ENCODE results near the gene CUL9.

CUL9 gene

DNA sequence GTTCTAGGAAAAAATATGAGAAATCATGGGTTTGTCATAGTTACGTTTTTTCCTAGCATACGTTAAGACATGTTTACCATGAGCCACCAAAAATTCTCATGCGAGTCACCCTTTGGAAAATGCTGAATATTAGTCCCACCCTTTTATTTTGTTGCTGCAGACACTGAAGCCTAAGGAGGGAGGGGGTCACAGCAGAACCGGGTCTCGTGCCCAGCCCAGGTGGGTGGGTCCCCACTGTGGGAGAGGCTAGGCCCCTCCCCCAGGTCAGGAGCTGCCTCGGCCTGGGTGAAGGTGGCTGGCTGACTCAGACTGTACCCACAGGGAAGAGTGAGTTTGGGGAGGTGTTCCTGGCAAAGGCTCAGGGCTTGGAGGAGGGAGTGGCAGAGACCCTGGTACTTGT lies 37.1 kb upstream of the CUL9 start:
- TF ChIP-seq, protein P1, sequence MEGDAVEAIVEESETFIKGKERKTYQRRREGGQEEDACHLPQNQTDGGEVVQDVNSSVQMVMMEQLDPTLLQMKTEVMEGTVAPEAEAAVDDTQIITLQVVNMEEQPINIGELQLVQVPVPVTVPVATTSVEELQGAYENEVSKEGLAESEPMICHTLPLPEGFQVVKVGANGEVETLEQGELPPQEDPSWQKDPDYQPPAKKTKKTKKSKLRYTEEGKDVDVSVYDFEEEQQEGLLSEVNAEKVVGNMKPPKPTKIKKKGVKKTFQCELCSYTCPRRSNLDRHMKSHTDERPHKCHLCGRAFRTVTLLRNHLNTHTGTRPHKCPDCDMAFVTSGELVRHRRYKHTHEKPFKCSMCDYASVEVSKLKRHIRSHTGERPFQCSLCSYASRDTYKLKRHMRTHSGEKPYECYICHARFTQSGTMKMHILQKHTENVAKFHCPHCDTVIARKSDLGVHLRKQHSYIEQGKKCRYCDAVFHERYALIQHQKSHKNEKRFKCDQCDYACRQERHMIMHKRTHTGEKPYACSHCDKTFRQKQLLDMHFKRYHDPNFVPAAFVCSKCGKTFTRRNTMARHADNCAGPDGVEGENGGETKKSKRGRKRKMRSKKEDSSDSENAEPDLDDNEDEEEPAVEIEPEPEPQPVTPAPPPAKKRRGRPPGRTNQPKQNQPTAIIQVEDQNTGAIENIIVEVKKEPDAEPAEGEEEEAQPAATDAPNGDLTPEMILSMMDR (IDR thresholded peaks at IDR 0.05; ENCODE audit: insufficient read depth, low read length, poor library complexity, severe bottlenecking), result no peak
- no peaks in the 10 kb centered on the region for H3K36me3 ChIP-seq (ENCODE audit: control insufficient read depth, insufficient read depth, low read length)
- no peaks in the 10 kb centered on the region for H3K27me3 ChIP-seq (replicated peaks; ENCODE audit: control insufficient read depth, insufficient read depth, low read length)
- DNase-seq (ENCODE audit: extremely low read depth, insufficient read length), result no peak
- H3K4me3 ChIP-seq (replicated peaks; ENCODE audit: low read depth, low read length), result no peak overlapping the region

DNA sequence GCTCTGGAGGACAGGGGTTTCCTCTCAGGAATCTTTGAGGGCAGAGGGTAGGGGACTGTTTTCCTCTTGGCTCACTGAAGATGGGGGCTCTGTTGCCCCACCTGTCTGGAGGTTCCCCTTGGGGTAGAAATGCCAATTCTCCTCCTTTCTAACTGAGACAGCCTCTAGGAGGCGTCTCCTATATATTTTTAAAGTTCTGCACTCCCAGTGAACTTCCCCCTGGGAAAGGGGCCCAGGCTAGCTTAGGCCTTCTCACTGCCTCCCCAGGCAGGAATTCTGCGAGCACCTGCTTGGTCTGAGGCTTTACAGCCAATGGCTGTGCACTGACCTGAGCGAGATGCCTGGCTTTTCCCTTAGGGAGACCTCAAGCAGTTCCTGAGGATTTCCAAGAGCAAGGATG lies 35.7 kb upstream of the CUL9 start:
- no peak for DNase-seq (ENCODE audit: extremely low read depth, insufficient read length)
- TF ChIP-seq, protein P1 (IDR thresholded peaks at IDR 0.05; ENCODE audit: insufficient read depth, low read length, poor library complexity, severe bottlenecking), result no peak
- H3K36me3 ChIP-seq (ENCODE audit: control insufficient read depth, insufficient read depth, low read length), result no peaks in the 10 kb centered on the region
- no peaks in the 10 kb centered on the region for H3K27me3 ChIP-seq (replicated peaks; ENCODE audit: control insufficient read depth, insufficient read depth, low read length)
- H3K4me3 ChIP-seq (replicated peaks; ENCODE audit: low read depth, low read length), result no peak overlapping the region

DNA sequence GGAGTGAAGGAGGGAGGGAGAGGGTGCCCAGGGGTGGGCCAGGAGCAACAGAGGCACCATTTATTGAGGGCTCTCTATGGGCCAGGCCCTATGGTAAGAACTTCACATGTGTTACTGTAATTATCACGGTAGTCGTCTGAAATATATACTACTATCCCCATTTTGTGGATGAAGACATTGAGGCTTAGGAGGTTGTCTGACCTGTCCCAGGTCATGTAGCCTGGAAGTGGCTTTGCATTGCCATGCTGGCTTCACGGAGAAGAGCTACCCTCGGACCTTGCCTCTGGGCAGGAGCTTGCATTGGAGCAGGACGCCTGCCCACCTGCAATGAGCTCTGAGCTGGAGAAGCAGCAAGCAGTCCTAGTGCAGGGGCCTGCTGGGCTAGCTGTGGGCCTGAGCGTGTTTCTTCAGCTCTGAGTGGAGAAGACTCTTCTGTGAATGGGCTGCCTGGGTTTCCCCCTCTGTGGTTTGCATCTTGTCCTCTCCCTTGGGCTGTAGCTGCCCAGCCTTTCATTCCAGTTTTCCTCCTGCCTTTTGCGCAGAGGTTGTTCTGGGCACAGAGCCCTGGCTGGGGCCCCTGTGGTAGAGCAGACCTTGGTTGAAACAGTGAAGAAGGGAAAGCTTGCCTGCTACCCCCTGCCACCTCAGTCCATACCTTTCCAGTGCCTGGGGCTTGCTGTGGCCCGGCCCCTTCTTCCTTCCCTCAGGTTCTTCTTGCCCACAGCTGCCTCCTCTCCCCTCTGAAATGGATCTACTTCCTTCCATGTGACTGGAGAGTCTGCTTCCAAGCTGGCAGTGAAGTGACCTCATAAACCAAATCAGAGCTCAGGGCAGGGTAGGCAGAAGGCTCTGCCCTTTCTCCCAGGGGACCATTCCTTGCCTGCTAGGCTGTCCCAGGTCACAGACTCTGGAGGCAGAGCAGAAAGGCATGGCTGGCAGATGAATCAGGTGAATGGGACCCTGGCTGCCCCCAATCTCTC lies 35.0 kb upstream of the CUL9 start:
- H3K27me3 ChIP-seq (replicated peaks; ENCODE audit: control insufficient read depth, insufficient read depth, low read length), result no peaks in the 10 kb centered on the region
- no peak overlapping the region for H3K4me3 ChIP-seq (replicated peaks; ENCODE audit: low read depth, low read length)
- no peaks in the 10 kb centered on the region for H3K36me3 ChIP-seq (ENCODE audit: control insufficient read depth, insufficient read depth, low read length)
- TF ChIP-seq, protein P1 (IDR thresholded peaks at IDR 0.05; ENCODE audit: insufficient read depth, low read length, poor library complexity, severe bottlenecking), result no peak
- DNase-seq (ENCODE audit: extremely low read depth, insufficient read length), result no peak

DNA sequence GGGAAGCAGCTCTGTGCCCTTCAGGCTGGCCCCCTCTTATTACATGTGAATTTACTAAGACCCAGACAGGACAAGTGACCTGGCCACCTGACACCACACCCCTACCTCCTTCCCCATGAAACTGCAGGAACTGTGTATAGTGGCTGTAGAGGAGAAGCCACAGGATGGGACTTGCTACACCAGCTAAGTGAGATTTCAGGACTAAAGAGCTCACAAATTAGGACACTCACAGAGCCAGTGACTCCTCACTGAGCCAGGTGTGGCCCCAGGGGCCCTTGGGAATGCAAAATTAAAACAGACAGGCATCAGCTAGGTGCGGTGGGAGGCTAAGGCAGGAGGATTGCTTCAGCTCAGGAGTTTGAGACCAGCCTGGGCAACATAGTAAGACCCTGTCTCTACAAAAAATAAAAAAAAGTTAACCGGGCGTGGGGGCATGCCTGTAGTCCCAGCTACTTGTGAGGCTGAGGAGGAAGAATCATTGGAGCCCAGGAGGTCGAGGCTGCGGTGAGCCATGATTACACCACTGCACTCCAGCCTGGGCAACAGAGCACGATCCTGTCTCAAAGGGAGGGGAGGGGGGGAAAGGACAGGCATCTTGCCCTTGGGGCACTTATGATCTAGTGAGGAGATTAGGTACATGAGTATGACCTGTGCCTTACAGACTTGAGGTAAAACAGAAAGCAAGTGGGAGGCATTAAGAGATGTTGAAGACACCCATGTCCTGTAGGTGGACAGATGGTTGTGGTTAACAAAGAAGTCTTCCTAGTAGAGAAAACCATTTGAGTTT lies 34.1 kb upstream of the CUL9 start:
- Histone ChIP-seq H3K4me3 (replicated peaks; ENCODE audit: low read depth, low read length) (no peak overlapping the region), H3K36me3 (ENCODE audit: control insufficient read depth, insufficient read depth, low read length) (no peaks in the 10 kb centered on the region), H3K27me3 (replicated peaks; ENCODE audit: control insufficient read depth, insufficient read depth, low read length) (no peaks in the 10 kb centered on the region)
- no peak for DNase-seq (ENCODE audit: extremely low read depth, insufficient read length)
- TF ChIP-seq, protein P1 (IDR thresholded peaks at IDR 0.05; ENCODE audit: insufficient read depth, low read length, poor library complexity, severe bottlenecking), result no peak

DNA sequence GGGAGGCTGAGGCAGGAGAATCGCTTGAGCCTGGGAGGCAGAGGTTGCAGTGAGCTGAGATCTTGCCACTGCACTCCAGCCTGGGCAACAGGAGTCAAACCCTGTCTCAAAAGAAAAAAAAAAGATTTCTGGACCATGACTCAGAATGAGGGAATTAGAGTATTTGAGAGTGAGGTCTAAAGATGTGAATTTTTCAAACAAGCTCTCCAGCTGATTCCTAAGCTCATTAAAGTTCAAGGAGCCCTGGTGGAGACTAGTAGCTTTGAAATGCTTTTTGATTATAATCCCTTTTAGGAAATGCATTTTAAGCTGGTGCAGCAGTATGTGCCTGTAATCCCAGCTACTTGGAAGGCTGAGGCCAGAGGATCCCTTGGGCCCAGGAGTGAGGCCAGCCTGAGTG lies 32.7 kb upstream of the CUL9 start:
- Histone ChIP-seq H3K4me3 (replicated peaks; ENCODE audit: low read depth, low read length) (no peak overlapping the region), H3K27me3 (replicated peaks; ENCODE audit: control insufficient read depth, insufficient read depth, low read length) (no peaks in the 10 kb centered on the region), H3K36me3 (ENCODE audit: control insufficient read depth, insufficient read depth, low read length) (no peaks in the 10 kb centered on the region)
- TF ChIP-seq, protein P1 (IDR thresholded peaks at IDR 0.05; ENCODE audit: insufficient read depth, low read length, poor library complexity, severe bottlenecking), result no peak
- no peak for DNase-seq (ENCODE audit: extremely low read depth, insufficient read length)
